ENCODE results near the gene IGSF9B. TPM values are rescaled to one million over a fixed set of nuclear protein-coding genes. Genes with fewer than 3 reads are reported as not detected.
A peak's percentile ranks its signal among the peaks of the same experiment; 100 is the strongest.

IGSF9B gene
- total RNA-seq, 1 donor from 2014 or later = 6.9 TPM

DNA sequence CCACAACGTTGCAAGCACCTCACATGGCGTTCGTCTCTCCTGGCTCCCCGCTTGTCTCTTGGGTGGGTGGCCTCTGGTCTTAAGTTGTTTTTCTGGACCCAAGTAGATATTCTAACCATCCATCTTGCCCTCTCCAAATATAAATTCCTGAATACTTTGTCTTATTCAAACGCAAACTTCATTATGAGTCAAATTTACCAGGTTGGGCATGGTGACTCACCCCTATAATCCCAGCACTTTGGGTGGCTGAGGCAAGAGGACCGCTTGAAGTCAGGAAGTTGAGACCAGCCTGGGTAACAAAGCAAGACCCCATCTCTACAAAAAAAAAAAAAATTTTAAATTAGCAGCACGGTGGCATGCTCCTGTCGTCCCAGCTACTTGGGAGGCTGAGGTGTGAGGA is 5.1 kb upstream of the IGSF9B start:
- FAIRE-seq = no peak
- no peak for DNase-seq (ENCODE audit: low spot score in 2 of 2)

DNA sequence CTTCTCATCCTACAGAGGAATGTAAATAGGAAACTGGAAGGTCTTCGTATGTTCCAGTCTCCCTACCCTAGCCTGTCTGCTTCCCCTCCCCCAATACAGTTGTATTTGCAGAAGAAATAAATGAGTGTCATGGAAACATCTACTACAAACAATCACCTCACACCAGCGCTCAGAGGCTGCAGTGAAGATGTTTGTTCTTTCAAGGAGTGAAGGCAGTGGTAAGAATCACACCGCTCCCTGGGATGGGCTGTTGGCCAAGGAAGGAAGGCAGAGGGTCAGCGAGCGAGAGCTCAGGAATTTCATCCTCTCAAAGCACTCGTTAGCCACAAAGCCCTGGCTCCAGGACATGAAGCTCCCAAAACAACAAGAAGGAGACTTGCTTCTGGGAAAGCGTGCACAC is 1.1 kb upstream of the IGSF9B start:
- DNase-seq (ENCODE audit: low spot score in 2 of 2) = no peak
- no peak for FAIRE-seq

DNA sequence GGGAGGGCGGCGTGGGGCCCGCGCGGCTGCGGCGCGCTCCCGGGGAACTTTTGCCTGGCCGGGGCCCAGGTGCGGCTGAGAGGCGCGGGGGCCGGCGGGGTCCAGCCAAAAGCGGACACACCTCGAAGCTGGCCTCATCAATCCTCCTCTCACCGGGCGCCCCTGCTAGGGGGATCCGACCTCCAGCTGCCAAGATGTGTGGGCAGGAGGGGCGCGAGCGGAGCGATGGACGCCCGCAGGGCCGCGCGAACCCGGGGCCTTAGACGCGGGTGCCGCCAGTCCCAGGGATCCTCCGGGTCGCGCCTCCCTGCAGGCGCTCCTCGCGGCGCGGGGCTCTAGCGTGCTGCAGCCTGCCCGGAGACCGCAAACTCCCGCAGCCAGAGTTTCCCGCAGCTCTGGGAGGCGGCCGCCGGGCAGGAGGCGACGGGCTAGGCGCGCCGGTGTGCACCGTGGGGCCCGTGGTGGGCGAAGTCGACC is 785 bp downstream of the IGSF9B start:
- no peak for FAIRE-seq
- no peak for DNase-seq (ENCODE audit: low spot score in 2 of 2)

DNA sequence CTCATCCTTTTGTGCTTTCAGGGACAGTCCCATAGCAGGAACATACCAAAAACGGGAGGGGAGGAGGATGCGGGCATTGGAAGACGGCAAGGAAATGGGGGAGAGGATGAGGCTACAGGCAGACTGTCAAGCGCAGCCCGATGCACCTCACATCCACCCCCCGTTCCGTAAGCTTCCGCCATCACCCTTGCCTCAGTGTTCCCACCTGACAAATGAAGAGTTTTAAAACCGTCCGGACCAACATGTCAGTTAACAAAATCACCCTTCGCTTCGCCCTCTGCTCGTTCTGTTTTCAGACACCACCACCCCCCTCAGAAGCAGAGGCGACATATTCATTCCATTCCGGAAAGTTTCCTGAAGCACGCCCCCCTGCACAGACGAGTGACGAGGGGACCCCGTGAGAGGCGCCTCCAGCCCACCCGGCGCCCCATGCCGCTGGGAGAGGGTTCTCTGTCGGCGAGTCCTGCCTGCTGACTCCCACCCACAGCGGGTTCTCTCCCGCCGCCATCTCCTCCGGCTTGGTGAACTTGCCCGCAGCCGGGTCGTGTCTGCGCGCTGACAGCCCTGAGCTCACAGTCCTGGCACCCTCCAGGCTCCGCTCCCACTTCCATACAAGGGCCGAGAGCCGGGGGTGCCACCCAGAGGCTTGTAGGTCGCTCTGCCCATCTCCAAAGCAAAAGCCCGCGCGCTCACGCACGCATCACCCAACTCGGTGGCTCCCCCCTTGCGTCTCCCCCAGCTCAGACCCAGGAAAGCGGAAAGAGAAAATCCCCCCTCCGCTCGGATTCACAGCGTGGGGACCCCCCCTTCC is 1.5 kb downstream of the IGSF9B start:
- FAIRE-seq = no peak

DNA sequence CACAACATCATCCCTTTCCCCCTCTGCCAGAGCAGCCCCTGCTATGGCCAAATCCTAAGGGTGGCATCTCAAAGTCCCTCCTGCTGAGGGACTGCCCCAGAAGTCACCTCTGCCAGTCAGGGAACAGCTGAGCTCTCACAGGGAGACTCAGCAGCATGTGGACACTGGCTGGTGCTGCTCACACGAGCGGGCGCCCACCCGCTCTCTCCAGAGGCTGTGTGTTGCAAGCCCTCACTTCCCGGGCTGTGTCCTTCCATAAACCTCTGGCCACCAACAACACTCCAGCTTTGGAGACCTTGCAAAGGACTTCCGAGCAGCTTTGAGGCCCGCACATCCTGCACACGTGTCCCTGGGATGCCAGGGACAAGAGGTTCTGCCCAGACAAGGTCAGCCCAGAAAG is 2.8 kb downstream of the IGSF9B start:
- DNase-seq (ENCODE audit: low spot score in 2 of 2) = no peak
- FAIRE-seq = no peak

More for the DNA sequence above, 1.5 kb downstream of the IGSF9B start:
- no peak for DNase-seq (ENCODE audit: low spot score in 2 of 2)

- FAIRE-seq (no peak), DNase-seq (ENCODE audit: low spot score in 2 of 2) (no peak)
Observed at GRCh38 chr11:133953547-133953946, 3.2 kb downstream of the IGSF9B start.

DNA sequence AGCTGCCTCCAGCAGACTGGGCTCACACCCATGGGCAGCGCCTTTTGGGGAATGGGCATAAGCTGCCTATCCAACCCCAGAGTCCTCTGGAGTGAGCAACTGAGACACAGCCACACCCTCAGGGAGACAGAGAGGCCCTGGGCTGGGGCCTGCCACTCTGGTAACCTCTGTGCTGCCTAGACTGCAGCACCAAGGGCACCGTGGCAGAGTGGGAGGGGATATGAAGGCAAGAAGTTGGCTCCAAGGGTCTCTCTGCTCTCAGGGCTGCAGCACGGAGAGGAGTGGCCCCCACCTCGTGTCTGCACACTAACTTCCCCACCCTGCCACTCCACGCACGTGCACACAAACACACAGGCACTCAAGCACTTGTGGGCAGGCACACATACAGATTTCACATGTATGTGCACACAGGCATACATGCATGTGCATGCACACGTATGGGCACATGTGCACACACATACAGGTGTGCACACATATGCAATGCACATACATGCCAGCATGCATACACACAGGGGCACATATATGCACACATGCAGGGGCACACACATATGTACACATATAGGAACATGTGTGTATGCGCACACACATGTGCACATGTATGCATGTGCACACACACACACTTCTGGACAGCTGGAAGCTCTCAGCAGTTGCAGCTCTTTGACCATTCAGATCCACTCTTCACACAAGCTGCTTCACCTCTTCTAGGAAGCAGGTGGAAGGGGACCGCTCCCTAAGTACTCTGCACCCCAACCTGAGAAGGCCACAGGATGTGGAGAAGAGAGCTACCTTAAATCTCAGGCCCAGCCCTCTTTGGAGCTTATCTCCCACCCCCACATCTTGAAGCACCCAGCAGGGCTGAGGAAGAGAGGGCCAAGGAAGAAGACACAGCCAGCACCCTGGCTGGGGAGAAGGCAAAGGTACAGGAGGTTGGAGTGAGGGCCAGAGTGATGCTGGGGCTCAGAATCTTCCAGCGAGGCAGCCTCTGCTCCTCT is 4.3 kb downstream of the IGSF9B start:
- no peak for FAIRE-seq

DNA sequence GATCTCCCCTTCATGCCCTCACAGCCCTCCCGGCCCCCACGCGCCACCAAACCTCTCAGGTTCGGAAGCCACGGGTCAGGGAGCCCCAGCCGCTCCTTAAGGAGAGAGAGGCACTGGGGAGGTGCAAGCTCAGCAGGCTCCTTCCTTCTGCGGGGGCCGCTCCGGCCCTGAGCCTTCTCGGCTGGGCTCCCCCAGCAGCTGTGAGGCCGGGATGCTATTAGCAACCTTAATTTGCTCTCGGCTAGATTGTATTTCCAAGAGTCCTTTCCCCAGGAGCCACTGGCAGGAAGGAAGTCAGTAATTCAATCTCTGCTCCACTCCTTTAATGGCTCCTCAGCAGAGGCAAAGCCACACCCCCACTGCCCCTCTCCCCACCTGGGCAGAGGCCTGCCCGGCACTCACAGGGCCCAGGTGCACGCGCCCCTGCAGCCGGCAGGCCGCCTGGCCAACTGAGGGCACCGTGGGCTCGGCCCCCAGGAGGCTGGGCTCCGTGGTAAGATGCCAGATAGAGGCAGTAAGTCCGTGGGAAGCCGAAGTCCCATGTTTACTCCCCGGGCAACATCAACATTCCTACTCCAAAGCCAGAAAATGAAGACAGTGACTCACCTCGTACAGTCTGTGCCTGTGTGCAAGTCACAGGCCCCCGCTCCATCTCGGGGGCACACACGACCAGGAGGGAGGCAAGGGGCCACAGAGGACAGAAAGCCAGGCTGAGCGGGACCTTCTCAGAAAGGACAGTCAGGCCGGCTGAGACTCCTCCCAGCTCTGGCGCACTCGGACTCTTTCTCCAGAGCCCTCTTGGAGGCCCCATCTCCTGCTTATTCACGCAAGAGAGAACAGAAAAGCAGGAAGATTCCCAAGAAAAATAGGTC is 5.2 kb downstream of the IGSF9B start:
- DNase-seq (ENCODE audit: low spot score in 2 of 2) = no peak
- no peak for FAIRE-seq

More for the DNA sequence above, 4.3 kb downstream of the IGSF9B start:
- no peak for DNase-seq (ENCODE audit: low spot score in 2 of 2)

GRCh38 chr11:133950874-133951326 is 5.9 kb downstream of the IGSF9B start:
- FAIRE-seq (no peak), DNase-seq (ENCODE audit: low spot score in 2 of 2) (no peak)

DNA sequence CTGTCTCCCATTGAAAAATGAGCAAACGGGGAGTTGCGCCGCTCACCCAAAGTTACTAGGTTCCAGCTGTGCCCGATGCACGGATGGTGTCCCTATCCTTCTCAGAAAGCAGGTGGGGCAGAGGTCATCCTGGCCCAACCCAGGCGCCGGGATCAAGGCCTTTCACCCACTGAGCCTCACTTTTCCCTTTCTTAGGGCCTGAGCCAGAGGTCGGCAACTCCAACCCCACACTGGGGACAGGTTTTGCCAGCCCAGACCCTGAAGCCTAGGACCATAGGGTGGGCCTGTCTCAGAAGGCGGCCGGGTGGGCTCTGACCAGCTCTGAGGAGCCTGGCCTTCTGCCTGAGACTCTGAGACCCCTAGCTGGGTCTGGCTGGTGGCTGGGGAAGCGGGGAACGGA is 6.3 kb downstream of the IGSF9B start:
- DNase-seq (ENCODE audit: low spot score in 2 of 2) (no peak), FAIRE-seq (no peak)

- FAIRE-seq (no peak), DNase-seq (ENCODE audit: low spot score in 2 of 2) (no peak)
Observed at GRCh38 chr11:133949129-133949528, 7.6 kb downstream of the IGSF9B start.

DNA sequence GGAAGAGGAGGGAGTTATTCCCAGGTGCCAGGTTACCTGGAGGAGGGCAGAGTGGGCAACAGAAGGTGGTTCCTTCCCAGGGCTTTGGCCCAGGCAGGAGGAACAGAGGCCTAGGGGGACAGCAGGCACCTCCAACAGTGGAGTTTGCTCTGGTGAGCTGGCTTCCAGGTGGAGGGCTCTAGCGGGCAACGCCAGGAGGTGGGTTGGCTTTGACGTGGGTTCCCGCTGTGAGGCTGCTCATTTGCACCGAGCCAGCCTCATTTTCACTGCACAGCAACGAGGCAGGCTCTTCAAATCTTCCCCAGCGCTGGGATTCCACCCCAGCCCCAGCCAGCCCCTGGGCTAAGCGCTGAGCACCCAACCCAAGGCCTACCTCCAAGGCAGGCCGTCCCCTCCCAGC is 8.1 kb downstream of the IGSF9B start:
- DNase-seq (ENCODE audit: low spot score in 2 of 2) = no peak
- FAIRE-seq = no peak

DNA sequence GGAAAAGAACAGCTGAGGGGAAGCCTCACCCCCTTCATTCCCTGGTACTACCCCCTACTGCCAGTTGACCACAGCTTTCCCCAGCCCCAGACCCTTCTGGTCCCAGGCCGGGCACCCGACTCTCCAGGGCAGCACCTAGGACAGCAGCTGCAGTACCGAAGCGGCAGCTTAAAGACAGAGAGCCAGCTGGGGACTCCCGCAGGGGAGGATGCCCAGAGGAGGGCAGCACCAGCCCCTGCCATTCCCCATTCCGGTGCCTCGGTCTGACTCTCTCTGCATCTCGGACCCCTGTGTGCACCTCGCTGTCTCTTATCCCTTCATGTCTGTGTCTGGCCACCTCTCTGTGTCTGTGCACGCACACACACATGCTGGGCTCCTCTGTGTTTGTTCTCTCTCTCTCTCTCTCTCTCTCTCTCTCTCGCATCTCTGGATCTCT is 9.4 kb downstream of the IGSF9B start:
- FAIRE-seq = no peak
- DNase-seq (ENCODE audit: low spot score in 2 of 2) = peak; percentile 66 to 71

- no peak for FAIRE-seq
- no peak for DNase-seq (ENCODE audit: low spot score in 2 of 2)
Observed at GRCh38 chr11:133946541-133947318, 10.0 kb downstream of the IGSF9B start.

GRCh38 chr11:133946051-133946450 is 10.7 kb downstream of the IGSF9B start:
- FAIRE-seq (no peak), DNase-seq (ENCODE audit: low spot score in 2 of 2) (no peak)

- FAIRE-seq (no peak), DNase-seq (ENCODE audit: low spot score in 2 of 2) (no peak)
Observed at GRCh38 chr11:133945087-133945974, 11.4 kb downstream of the IGSF9B start.

DNA sequence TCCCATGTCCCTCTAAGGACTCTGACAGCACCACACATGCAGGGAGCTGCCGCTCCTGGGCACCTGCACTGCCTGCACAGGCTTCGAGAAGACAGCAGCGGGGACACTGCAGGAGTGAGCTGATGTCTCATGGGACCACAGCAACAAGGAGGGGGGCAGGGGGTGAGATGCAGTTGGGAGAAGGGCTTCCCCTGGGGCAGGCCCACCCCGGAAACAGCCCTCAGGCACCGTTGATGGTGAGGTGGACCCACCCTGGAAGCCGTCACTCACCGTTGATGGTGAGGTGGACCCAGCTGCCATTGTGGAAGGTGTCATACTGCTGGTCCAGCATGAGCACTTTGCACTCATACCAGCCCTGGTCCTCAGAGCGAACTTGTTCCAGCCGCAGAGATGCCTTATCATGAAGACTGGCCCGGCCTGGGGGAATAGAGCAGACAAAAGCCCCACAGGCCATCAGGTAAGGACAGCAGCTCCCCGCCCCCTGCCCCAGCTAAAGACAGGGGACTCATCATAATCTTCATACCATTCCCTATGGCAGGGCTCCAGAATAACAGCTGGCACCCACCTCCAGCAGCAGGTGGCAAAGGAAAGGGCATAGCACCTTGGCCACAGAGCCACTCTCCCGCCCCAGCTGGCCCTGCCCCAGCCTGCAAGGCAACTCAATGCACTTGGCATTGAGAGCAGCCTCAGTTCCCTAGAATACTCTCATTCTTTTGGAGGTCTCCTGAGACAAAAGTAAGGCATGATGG is 12.6 kb downstream of the IGSF9B start:
- DNase-seq (ENCODE audit: low spot score in 2 of 2) (no peak), FAIRE-seq (no peak)

GRCh38 chr11:133942577-133942976 is 14.2 kb downstream of the IGSF9B start:
- FAIRE-seq (no peak), DNase-seq (ENCODE audit: low spot score in 2 of 2) (no peak)

Measured in frontal cortex (tissue), 4 donors.